Measurements from ENCODE around the gene SUPT5H. TPM values are rescaled to one million over a fixed set of nuclear protein-coding genes. Genes with fewer than 3 reads are reported as not detected.

SUPT5H gene
- total and polyA plus RNA-seq, 8 donors = 61.7 to 127 (median 109) TPM

DNA sequence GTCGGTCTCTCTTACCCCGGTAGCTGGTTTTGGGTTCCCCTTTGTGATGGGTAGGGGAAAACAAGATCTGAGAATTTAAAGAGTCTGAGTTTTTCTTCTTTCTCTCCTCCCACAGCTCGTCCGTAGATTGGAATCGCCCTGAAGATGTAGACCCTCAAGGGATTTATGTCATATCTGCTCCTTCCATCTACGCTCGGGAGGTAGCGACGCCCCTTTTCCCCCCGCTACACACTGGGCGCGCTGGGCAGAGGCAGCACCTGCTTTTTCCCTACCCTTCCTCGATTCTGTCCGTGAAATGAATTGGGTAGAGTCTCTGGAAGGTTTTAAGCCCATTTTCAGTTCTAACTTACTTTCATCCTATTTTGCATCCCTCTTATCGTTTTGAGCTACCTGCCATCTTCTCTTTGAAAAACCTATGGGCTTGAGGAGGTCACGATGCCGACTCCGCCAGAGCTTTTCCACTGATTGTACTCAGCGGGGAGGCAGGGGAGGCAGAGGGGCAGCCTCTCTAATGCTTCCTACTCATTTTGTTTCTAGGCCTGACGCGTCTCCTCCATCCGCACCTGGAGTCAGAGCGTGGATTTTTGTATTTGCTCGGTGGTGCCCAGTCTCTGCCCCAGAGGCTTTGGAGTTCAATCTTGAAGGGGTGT is 62.5 kb downstream of the SUPT5H start:
- peak overlapping the region in 3 of 4 donors; percentile 31 to 56 (median 50) for H3K4me3 ChIP-seq
- 29 to 41% (median 37%) methylated on average over 24 of the region's 24 CpGs for WGBS, 5 donors
- no peak for TF ChIP-seq EP300 (IDR thresholded peaks at IDR 0.05)
- TF ChIP-seq, protein P1, sequence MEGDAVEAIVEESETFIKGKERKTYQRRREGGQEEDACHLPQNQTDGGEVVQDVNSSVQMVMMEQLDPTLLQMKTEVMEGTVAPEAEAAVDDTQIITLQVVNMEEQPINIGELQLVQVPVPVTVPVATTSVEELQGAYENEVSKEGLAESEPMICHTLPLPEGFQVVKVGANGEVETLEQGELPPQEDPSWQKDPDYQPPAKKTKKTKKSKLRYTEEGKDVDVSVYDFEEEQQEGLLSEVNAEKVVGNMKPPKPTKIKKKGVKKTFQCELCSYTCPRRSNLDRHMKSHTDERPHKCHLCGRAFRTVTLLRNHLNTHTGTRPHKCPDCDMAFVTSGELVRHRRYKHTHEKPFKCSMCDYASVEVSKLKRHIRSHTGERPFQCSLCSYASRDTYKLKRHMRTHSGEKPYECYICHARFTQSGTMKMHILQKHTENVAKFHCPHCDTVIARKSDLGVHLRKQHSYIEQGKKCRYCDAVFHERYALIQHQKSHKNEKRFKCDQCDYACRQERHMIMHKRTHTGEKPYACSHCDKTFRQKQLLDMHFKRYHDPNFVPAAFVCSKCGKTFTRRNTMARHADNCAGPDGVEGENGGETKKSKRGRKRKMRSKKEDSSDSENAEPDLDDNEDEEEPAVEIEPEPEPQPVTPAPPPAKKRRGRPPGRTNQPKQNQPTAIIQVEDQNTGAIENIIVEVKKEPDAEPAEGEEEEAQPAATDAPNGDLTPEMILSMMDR (IDR thresholded peaks at IDR 0.05) = no peak
- no peak for TF ChIP-seq POLR2AphosphoS5 (IDR thresholded peaks at IDR 0.05)
- TF ChIP-seq POLR2A (IDR thresholded peaks at IDR 0.05) = no peak
- intact Hi-C loops (cut with DNase I; ENCODE audit: low total_unique reads) = no loop called here
- H3K36me3 ChIP-seq = no peaks in the 10 kb centered on the region
- H3K4me1 ChIP-seq = peaks cover 11 to 18% (median 14%) of the 10 kb centered on the region in 4 donors
- H3K27ac ChIP-seq = no peak overlapping the region
- peaks cover 7 to 100% (median 54%) of the 10 kb centered on the region in 3 donors for H3K27me3 ChIP-seq
- peaks cover 0 to under 1% (median 0%) of the 10 kb centered on the region in 4 donors for H3K9me3 ChIP-seq
- no peak for DNase-seq

DNA sequence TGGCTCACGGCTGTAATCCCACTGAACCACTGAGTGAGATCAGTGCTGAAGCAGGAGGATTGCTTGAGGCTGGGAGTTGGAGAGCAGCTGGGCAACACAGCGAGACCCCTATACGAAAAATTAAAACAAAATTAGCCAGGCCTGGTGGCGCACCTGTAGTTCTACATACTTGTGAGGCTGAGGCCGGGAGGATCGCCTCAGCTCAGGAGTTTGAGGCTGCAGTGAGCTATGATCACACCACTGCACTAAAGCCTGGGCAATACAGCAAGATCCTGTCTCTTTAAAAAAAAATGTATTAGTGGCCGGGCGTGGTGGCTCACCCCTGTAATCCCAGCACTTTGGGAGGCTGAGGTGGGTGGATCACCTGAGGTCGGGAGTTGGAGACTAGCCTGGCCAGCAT is 63.2 kb downstream of the SUPT5H start:
- Histone ChIP-seq H3K36me3 (no peaks in the 10 kb centered on the region), H3K27ac (no peak overlapping the region), H3K27me3 (peaks cover 7 to 100% (median 48%) of the 10 kb centered on the region in 3 donors), H3K4me1 (peaks cover 8 to 14% (median 11%) of the 10 kb centered on the region in 4 donors), H3K9me3 (no peaks in the 10 kb centered on the region), H3K4me3 (no peak overlapping the region)
- no peak for TF ChIP-seq POLR2AphosphoS5 (IDR thresholded peaks at IDR 0.05)
- TF ChIP-seq POLR2A (IDR thresholded peaks at IDR 0.05) = no peak
- no peak for TF ChIP-seq EP300 (IDR thresholded peaks at IDR 0.05)
- TF ChIP-seq, protein P1 (IDR thresholded peaks at IDR 0.05) = no peak
- 83 to 90% (median 88%) methylated on average over 9 of the region's 9 CpGs for WGBS, 5 donors
- intact Hi-C loops (cut with DNase I; ENCODE audit: low total_unique reads) = no loop called here
- DNase-seq = no peak

DNA sequence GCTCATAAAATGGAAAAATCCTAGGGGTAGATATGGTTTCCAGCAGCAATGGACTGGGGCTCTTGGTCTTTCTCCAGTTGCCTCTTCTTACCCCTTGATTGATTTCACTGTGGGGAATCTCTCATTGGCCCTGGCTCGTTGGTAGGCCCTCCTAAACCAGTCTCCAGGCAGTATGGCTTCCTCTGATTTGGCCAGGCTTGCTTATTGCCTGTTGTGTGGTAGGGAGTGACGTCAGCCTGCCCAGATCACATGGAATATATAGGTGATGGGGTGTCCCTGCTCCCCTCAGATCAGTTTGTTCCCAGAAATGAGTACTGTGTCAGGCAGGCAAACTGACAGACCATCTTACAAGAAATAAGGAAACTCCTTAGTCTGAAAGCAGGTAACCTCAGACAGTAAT is 63.9 kb downstream of the SUPT5H start:
- intact Hi-C loops (cut with DNase I; ENCODE audit: low total_unique reads) = no loop called here
- Histone ChIP-seq H3K27ac (no peak overlapping the region), H3K27me3 (peaks cover 10 to 100% (median 48%) of the 10 kb centered on the region in 3 donors), H3K36me3 (no peaks in the 10 kb centered on the region), H3K9me3 (no peaks in the 10 kb centered on the region), H3K4me1 (peaks cover 8 to 14% (median 11%) of the 10 kb centered on the region in 4 donors), H3K4me3 (no peak overlapping the region)
- TF ChIP-seq POLR2A (IDR thresholded peaks at IDR 0.05) = no peak
- TF ChIP-seq, protein P1 (IDR thresholded peaks at IDR 0.05) = no peak
- no peak for TF ChIP-seq POLR2AphosphoS5 (IDR thresholded peaks at IDR 0.05)
- no peak for TF ChIP-seq EP300 (IDR thresholded peaks at IDR 0.05)
- no peak for DNase-seq
- 54 to 60% (median 54%) methylated on average over 2 of the region's 2 CpGs for WGBS, 5 donors

DNA sequence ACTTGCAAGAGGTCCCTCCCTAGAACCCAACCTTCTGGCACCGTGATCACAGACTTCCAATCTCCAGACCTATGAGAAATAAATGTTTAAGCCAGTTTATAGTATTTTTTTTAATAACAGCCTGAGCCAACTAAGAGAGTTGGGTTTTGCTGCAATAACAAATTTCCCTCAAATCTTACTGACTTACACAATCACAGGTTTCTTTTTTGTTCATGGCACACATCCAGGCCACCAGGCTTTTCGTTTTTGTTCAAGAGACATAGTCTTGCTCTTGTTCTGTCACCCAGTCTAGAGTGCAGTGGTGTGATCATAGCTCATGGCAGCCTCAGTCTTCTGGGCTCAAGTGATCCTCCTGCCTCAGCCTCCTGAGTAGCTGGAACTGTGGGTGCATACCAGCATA is 67.6 kb downstream of the SUPT5H start:
- 54 to 67% (median 61%) methylated on average over 2 of the region's 2 CpGs for WGBS, 5 donors
- Histone ChIP-seq H3K4me1 (peaks cover 11 to 20% (median 17%) of the 10 kb centered on the region in 4 donors), H3K9me3 (no peaks in the 10 kb centered on the region), H3K4me3 (no peak overlapping the region), H3K27me3 (peaks cover 18 to 97% (median 46%) of the 10 kb centered on the region in 3 donors), H3K36me3 (no peaks in the 10 kb centered on the region), H3K27ac (no peak overlapping the region)
- TF ChIP-seq, protein P1 (IDR thresholded peaks at IDR 0.05) = no peak
- TF ChIP-seq POLR2AphosphoS5 (IDR thresholded peaks at IDR 0.05) = no peak
- intact Hi-C loops (cut with DNase I; ENCODE audit: low total_unique reads) = loop anchor here (5.0 kb wide), 1 partner anchor 941 kb away; no protein-coding TSS in a partner anchor
- no peak for DNase-seq
